GM12878 (cell line): ENCODE results near the gene PCBD2. TPM values are rescaled to one million over a fixed set of nuclear protein-coding genes. Genes with fewer than 3 reads are reported as not detected.

Experiments used
- EZH2 ChIP-seq: IDR thresholded peaks from 2 replicates; pipeline ENCODE4 v1.6.1; 2012; ENCODE audit warnings: low read depth, mild to moderate bottlenecking, control low read depth, inconsistent platforms, low read length, borderline replicate concordance; ENCODE audit not compliant: control insufficient read depth
- KLF5 ChIP-seq: fragments of 450-650 bp; IDR thresholded peaks from 2 replicates; pipeline ENCODE4 v1.6.1; 2014; ENCODE audit warnings: mild to moderate bottlenecking; ENCODE audit not compliant: partially characterized antibody
- NKRF ChIP-seq: fragments of 450-650 bp; conservative IDR thresholded peaks from 2 replicates; pipeline ENCODE4 v1.6.1; 2017; ENCODE audit warnings: mild to moderate bottlenecking, moderate library complexity
- NR2C1 ChIP-seq: fragments of 450-650 bp; IDR thresholded peaks from 2 replicates; pipeline ENCODE4 v1.6.1; 2017; ENCODE audit warnings: antibody characterized with exemption, mild to moderate bottlenecking, moderate library complexity
- PAX5 ChIP-seq: IDR thresholded peaks from 2 replicates; pipeline ENCODE4 v1.6.1; 2011; ENCODE audit warnings: low read depth, low read length, borderline replicate concordance
- RAD51 ChIP-seq: fragments of 450-650 bp; IDR thresholded peaks from 2 replicates; pipeline ENCODE4 v1.6.1; 2016; ENCODE audit warnings: moderate library complexity, mild to moderate bottlenecking, inconsistent platforms
- RUNX3 ChIP-seq: IDR thresholded peaks from 2 replicates; pipeline ENCODE4 v1.6.1; 2012; ENCODE audit warnings: low read length, inconsistent platforms
- SKIL ChIP-seq: fragments of 450-650 bp; IDR thresholded peaks from 2 replicates; pipeline ENCODE4 v1.6.1; 2017; ENCODE audit warnings: mild to moderate bottlenecking, low read depth, inconsistent platforms; ENCODE audit not compliant: poor library complexity, severe bottlenecking
- USF2 ChIP-seq: IDR thresholded peaks from 2 replicates; pipeline ENCODE4 v1.6.1; 2011; ENCODE audit warnings: low read depth, low read length, improper control_type of control experiment, borderline replicate concordance
- ZBTB4 ChIP-seq: fragments of 450-650 bp; formaldehyde crosslinking; IDR thresholded peaks from 2 replicates; pipeline ENCODE4 v1.4.0; 2022; ENCODE audit warnings: mild to moderate bottlenecking, moderate library complexity
- polyA plus RNA-seq, 11 experiments: library from polyadenylated mRNA; depleted of rRNA in 4 of 11; unstranded in 6 of 11; stranded (reverse) in 5 of 11; fragments of >200 nt; fragmentation: Nextera tagmentation in 4 of 11; fragmentation: Illumina TruSeq in 1 of 11; extraction: Ambion mirVana in 4 of 11; extraction: Trizol in 1 of 11; gene quantifications; 1 replicate in 1 of 11; 2 replicates in 10 of 11; pipeline versions ENCODE4 v1.2.1 to v1.2.3, GENCODE V29; 2011 to 2016; ENCODE audit warnings: inconsistent platforms in 2 of 11, missing spikeins in 2 of 11, low read depth in 1 of 11
- total RNA-seq, 4 experiments: library from RNA; depleted of rRNA in 3 of 4; stranded (reverse); fragments of >200 nt in 3 of 4; fragmentation: Illumina TruSeq in 1 of 4; extraction: Trizol in 1 of 4; gene quantifications; 2 replicates each; pipeline versions ENCODE4 v1.2.1 to v1.2.3, GENCODE V29; 2013 to 2021
- TF ChIP-seq, protein P1 (sequence below): fragments of 450-650 bp; IDR thresholded peaks from 2 replicates; pipeline ENCODE4 v1.6.1; 2017; ENCODE audit warnings: mild to moderate bottlenecking, moderate library complexity
- TF ChIP-seq, protein P2 (sequence below): fragments of 450-650 bp; IDR thresholded peaks from 2 replicates; pipeline ENCODE4 v1.6.1; 2016; ENCODE audit warnings: mild to moderate bottlenecking

The PCBD2 gene
- total and polyA plus RNA-seq, 10 of the 15 experiments (the other 5 are each of a cell fraction or from before 2014, with no cell fraction given): 5.4 to 13.6 (median 6.7) TPM

- TF ChIP-seq, protein P1, sequence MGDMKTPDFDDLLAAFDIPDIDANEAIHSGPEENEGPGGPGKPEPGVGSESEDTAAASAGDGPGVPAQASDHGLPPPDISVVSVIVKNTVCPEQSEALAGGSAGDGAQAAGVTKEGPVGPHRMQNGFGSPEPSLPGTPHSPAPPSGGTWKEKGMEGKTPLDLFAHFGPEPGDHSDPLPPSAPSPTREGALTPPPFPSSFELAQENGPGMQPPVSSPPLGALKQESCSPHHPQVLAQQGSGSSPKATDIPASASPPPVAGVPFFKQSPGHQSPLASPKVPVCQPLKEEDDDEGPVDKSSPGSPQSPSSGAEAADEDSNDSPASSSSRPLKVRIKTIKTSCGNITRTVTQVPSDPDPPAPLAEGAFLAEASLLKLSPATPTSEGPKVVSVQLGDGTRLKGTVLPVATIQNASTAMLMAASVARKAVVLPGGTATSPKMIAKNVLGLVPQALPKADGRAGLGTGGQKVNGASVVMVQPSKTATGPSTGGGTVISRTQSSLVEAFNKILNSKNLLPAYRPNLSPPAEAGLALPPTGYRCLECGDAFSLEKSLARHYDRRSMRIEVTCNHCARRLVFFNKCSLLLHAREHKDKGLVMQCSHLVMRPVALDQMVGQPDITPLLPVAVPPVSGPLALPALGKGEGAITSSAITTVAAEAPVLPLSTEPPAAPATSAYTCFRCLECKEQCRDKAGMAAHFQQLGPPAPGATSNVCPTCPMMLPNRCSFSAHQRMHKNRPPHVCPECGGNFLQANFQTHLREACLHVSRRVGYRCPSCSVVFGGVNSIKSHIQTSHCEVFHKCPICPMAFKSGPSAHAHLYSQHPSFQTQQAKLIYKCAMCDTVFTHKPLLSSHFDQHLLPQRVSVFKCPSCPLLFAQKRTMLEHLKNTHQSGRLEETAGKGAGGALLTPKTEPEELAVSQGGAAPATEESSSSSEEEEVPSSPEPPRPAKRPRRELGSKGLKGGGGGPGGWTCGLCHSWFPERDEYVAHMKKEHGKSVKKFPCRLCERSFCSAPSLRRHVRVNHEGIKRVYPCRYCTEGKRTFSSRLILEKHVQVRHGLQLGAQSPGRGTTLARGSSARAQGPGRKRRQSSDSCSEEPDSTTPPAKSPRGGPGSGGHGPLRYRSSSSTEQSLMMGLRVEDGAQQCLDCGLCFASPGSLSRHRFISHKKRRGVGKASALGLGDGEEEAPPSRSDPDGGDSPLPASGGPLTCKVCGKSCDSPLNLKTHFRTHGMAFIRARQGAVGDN: peak; percentile 10; the same call in 1 of the 2 replicates
- peak; percentile 28; the same call in 1 of the 2 replicates for TF ChIP-seq PAX5
- TF ChIP-seq ZBTB4 (CRISPR knock-in tag): no peak
- TF ChIP-seq NR2C1: peak; percentile 66
- TF ChIP-seq RUNX3: 0 out of 2 replicates have a peak, but pooled peaks have one; percentile 3
- no peak for TF ChIP-seq KLF5
- TF ChIP-seq SKIL: peak; percentile 80
- TF ChIP-seq, protein P2, sequence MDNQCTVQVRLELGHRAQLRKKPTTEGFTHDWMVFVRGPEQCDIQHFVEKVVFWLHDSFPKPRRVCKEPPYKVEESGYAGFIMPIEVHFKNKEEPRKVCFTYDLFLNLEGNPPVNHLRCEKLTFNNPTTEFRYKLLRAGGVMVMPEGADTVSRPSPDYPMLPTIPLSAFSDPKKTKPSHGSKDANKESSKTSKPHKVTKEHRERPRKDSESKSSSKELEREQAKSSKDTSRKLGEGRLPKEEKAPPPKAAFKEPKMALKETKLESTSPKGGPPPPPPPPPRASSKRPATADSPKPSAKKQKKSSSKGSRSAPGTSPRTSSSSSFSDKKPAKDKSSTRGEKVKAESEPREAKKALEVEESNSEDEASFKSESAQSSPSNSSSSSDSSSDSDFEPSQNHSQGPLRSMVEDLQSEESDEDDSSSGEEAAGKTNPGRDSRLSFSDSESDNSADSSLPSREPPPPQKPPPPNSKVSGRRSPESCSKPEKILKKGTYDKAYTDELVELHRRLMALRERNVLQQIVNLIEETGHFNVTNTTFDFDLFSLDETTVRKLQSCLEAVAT: peak; percentile 28
- TF ChIP-seq RAD51: no peak
- peak; percentile 35 for TF ChIP-seq NKRF
- no peak for TF ChIP-seq EZH2
- TF ChIP-seq USF2: no peak
Observed at GRCh38 chr5:134905246-134905996, 490 bp downstream of the PCBD2 start (continued).
